GM12878 (cell line): ENCODE data around the gene TOX2. TPM values are rescaled to one million over a fixed set of nuclear protein-coding genes. Genes with fewer than 3 reads are reported as not detected.
A peak's percentile ranks its signal among the peaks of the same experiment; 100 is the strongest.

Experiments
- ATF2 ChIP-seq: IDR thresholded peaks from 2 replicates; pipeline ENCODE4 v1.6.1; 2012; ENCODE audit warnings: low read length, inconsistent platforms
- BACH1 ChIP-seq: fragments of 450-650 bp; IDR thresholded peaks from 2 replicates; pipeline ENCODE4 v1.6.1; 2017; ENCODE audit warnings: mild to moderate bottlenecking, borderline replicate concordance
- EGR1 ChIP-seq, 2 experiments: IDR thresholded peaks; 1 replicate in 1 of 2; 2 replicates in 1 of 2; pipeline ENCODE4 v1.6.1; 2011 to 2012; ENCODE audit warnings: low read depth in 2 of 2, low read length in 2 of 2, borderline replicate concordance in 1 of 2, mild to moderate bottlenecking in 1 of 2, moderate library complexity in 1 of 2
- ESRRA ChIP-seq: IDR thresholded peaks from 2 replicates; pipeline ENCODE4 v1.6.1; 2012; ENCODE audit warnings: mild to moderate bottlenecking, low read length, improper control_type of control experiment
- GATAD2B ChIP-seq: fragments of 450-650 bp; conservative IDR thresholded peaks from 2 replicates; pipeline ENCODE4 v1.6.1; 2017; ENCODE audit warnings: low read depth, mild to moderate bottlenecking, moderate library complexity
- JUND ChIP-seq: IDR thresholded peaks from 2 replicates; pipeline ENCODE4 v1.6.1; 2012; ENCODE audit warnings: low read depth, mild to moderate bottlenecking, low read length, improper control_type of control experiment, moderate library complexity
- POLR2A ChIP-seq: IDR thresholded peaks from 2 replicates; pipeline ENCODE4 v1.6.1; 2011; ENCODE audit warnings: low read depth, mild to moderate bottlenecking, low read length
- RBBP5 ChIP-seq: fragments of 200-600 bp; sonication (generic); conservative IDR thresholded peaks from 2 replicates; pipeline ENCODE4 v1.6.1; 2016
- REST ChIP-seq: IDR thresholded peaks from 2 replicates; pipeline ENCODE4 v1.6.1; 2012; ENCODE audit warnings: mild to moderate bottlenecking, low read depth, low read length
- SIN3A ChIP-seq: IDR thresholded peaks from 2 replicates; pipeline ENCODE4 v1.6.1; 2012; ENCODE audit warnings: low read depth, low read length, improper control_type of control experiment
- SPI1 ChIP-seq: IDR thresholded peaks from 2 replicates; pipeline ENCODE4 v1.6.1; 2011; ENCODE audit warnings: low read depth, mild to moderate bottlenecking, low read length, moderate library complexity, borderline replicate concordance; ENCODE audit not compliant: insufficient read depth
- TBL1XR1 ChIP-seq: IDR thresholded peaks from 2 replicates; pipeline ENCODE4 v1.6.1; 2012; ENCODE audit warnings: low read depth, low read length, improper control_type of control experiment
- ZBTB33 ChIP-seq: fragments of 450-650 bp; IDR thresholded peaks from 2 replicates; pipeline ENCODE4 v1.6.1; 2017; ENCODE audit warnings: mild to moderate bottlenecking
- ZZZ3 ChIP-seq: IDR thresholded peaks from 2 replicates; pipeline ENCODE4 v1.6.1; 2011; ENCODE audit warnings: low read depth; ENCODE audit not compliant: control insufficient read depth, insufficient read length
- polyA plus RNA-seq, 11 experiments: library from polyadenylated mRNA; depleted of rRNA in 4 of 11; unstranded in 6 of 11; stranded (reverse) in 5 of 11; fragments of >200 nt; fragmentation: Nextera tagmentation in 4 of 11; fragmentation: Illumina TruSeq in 1 of 11; extraction: Ambion mirVana in 4 of 11; extraction: Trizol in 1 of 11; gene quantifications; 1 replicate in 1 of 11; 2 replicates in 10 of 11; pipeline versions ENCODE4 v1.2.1 to v1.2.3, GENCODE V29; 2011 to 2016; ENCODE audit warnings: inconsistent platforms in 2 of 11, missing spikeins in 2 of 11, low read depth in 1 of 11
- total RNA-seq, 4 experiments: library from RNA; depleted of rRNA in 3 of 4; stranded (reverse); fragments of >200 nt in 3 of 4; fragmentation: Illumina TruSeq in 1 of 4; extraction: Trizol in 1 of 4; gene quantifications; 2 replicates each; pipeline versions ENCODE4 v1.2.1 to v1.2.3, GENCODE V29; 2013 to 2021
- TF ChIP-seq, protein P1 (sequence below): fragments of 450-650 bp; IDR thresholded peaks from 2 replicates; pipeline ENCODE4 v1.6.1; 2017; ENCODE audit warnings: mild to moderate bottlenecking, moderate library complexity
- TF ChIP-seq, protein P2 (sequence below): fragments of 450-650 bp; IDR thresholded peaks from 2 replicates; pipeline ENCODE4 v1.6.1; 2018; ENCODE audit warnings: borderline replicate concordance, mild to moderate bottlenecking; ENCODE audit not compliant: partially characterized antibody

TOX2 gene
- total and polyA plus RNA-seq, 10 of the 15 experiments (the other 5 are each of a cell fraction or from before 2014, with no cell fraction given), result 2.6 to 40.5 (median 7.9) TPM

- TF ChIP-seq, protein P1, sequence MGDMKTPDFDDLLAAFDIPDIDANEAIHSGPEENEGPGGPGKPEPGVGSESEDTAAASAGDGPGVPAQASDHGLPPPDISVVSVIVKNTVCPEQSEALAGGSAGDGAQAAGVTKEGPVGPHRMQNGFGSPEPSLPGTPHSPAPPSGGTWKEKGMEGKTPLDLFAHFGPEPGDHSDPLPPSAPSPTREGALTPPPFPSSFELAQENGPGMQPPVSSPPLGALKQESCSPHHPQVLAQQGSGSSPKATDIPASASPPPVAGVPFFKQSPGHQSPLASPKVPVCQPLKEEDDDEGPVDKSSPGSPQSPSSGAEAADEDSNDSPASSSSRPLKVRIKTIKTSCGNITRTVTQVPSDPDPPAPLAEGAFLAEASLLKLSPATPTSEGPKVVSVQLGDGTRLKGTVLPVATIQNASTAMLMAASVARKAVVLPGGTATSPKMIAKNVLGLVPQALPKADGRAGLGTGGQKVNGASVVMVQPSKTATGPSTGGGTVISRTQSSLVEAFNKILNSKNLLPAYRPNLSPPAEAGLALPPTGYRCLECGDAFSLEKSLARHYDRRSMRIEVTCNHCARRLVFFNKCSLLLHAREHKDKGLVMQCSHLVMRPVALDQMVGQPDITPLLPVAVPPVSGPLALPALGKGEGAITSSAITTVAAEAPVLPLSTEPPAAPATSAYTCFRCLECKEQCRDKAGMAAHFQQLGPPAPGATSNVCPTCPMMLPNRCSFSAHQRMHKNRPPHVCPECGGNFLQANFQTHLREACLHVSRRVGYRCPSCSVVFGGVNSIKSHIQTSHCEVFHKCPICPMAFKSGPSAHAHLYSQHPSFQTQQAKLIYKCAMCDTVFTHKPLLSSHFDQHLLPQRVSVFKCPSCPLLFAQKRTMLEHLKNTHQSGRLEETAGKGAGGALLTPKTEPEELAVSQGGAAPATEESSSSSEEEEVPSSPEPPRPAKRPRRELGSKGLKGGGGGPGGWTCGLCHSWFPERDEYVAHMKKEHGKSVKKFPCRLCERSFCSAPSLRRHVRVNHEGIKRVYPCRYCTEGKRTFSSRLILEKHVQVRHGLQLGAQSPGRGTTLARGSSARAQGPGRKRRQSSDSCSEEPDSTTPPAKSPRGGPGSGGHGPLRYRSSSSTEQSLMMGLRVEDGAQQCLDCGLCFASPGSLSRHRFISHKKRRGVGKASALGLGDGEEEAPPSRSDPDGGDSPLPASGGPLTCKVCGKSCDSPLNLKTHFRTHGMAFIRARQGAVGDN, result 0 out of 2 replicates have a peak, but pooled peaks have one; percentile 39
- TF ChIP-seq ZZZ3 (no peak), RBBP5 (no peak), TBL1XR1 (no peak), EGR1 (IDR thresholded peaks at IDR 0.05; ENCODE audit: borderline replicate concordance in 1 of 2, low read depth in 2 of 2, low read length in 2 of 2) (no peak), ATF2 (no peak), REST (no peak), SIN3A (no peak), BACH1 (no peak), JUND (no peak), POLR2A (no peak), ZBTB33 (no peak), ESRRA (no peak), SPI1 (peak; percentile 42; the same call in 1 of the 2 replicates), GATAD2B (no peak)
- TF ChIP-seq, protein P2, sequence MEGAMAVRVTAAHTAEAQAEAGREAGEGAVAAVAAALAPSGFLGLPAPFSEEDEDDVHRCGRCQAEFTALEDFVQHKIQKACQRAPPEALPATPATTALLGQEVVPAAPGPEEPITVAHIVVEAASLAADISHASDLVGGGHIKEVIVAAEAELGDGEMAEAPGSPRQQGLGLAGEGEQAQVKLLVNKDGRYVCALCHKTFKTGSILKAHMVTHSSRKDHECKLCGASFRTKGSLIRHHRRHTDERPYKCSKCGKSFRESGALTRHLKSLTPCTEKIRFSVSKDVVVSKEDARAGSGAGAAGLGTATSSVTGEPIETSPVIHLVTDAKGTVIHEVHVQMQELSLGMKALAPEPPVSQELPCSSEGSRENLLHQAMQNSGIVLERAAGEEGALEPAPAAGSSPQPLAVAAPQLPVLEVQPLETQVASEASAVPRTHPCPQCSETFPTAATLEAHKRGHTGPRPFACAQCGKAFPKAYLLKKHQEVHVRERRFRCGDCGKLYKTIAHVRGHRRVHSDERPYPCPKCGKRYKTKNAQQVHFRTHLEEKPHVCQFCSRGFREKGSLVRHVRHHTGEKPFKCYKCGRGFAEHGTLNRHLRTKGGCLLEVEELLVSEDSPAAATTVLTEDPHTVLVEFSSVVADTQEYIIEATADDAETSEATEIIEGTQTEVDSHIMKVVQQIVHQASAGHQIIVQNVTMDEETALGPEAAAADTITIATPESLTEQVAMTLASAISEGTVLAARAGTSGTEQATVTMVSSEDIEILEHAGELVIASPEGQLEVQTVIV, result no peak
Measured at GRCh38 chr20:43941476-43942200, 27.0 kb downstream of the TOX2 start (continued).
